HG03469 (cell line): Measurements from ENCODE around the gene HSPB7.
"Not testable (repeated sequence)": the region's sequence is repeated elsewhere in the genome, so short reads cannot be mapped to it uniquely, and the experiment has no call there.

Experiments
- ATAC-seq: cut with Tn5 transposase; IDR thresholded peaks from one replicate; pipeline ENCODE4 v1.9.1; 2021; ENCODE audit warnings: mild to moderate bottlenecking, moderate library complexity, moderate number of reproducible peaks; ENCODE audit not compliant: unreplicated experiment

HSPB7 gene

DNA sequence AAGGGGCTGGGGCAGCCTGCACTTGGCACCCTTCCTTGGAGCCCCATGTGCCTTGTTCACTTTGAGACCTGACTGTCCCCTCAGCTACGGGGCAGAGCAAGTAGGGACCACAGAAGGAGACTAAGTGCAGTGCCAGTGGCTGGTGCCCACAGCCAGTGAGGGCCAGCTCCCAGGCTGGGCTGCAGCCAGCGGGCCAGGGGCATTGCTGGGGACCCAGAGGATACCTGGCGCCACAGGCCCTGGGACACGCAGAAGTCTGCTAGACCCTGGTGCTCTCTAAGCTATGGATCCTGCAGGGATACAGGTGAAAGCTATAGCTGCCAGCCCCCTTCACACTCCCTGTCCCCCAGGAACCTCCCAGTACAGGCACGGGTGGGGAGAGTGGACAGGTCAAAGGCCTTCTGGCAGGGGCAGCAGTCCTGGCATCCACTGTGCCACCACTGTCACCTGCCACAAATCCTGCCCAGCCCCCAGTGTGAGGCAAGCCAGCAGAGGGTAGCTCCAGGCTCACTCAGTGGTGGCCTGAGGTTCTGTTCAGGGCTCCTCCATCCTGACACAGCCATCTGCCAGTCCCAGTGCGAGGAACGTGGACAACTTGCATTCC, 5.3 kb upstream of the HSPB7 start:
- ATAC-seq = no peak

DNA sequence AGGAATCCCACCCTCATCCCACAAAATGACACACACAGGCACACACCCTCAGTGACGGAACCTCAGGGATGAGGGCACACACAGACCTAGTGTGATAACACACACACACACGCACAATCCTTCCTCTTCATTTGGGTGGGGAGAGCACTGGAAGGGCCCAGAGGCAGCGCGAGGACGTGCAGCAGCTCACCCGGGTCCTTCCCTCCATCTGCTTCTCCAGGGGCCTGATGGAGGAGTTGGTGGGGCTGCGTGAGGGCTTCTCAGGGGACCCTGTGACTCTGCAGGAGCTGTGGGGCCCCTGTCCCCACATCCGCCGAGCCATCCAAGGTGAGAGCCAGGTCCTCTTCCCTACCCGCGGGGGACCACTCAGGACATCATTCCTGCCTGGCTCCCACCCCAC, 4.5 kb upstream of the HSPB7 start:
- ATAC-seq = no peak

DNA sequence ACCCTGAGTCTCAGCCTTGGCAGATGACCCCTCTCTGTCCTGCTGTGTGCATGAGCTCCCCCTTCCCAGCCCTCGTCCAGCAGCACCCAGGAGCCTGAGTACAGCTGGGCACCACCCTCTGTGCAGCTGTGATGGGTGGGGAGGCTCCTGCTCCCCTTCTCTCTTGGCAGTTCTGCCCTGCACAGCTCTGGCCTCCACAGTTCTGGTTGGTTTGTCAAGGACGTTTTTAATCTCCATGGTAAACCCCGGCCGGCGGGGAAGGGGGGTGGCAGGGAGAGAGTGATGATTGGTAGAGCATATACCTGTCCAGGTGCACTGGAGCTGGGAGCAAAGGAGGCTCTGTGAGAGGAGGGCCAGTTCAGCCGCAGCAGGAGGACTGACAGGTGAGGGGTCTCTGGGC, 3.8 kb upstream of the HSPB7 start, which contains the start of gene CLCNKA:
Gene CLCNKA (plus strand): TSS at position 356 of the 400 bp plus-strand sequence. CDS start 584 bp downstream, outside the sequence.
- ATAC-seq = no peak

DNA sequence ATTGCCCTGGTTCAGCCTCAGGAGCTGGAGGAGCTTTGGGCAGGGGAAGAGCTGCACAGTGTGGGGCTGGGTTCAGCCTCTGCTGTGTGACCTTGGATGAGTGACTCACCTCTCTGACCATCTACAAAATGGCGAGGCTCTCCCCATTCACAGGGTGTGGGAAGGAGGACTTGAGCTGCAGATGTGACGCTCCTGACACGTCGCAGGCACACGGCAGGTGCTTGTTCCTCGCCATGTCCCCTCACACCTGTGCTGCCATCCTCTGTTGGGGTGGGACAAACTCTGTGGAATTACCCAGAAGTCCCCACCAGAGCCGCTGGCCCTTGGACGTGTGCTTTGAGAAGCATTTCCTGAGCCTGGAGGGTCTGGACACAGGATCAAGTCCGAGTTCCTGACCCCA, 3.0 kb upstream of the HSPB7 start:
- ATAC-seq = not testable (repeated sequence)

DNA sequence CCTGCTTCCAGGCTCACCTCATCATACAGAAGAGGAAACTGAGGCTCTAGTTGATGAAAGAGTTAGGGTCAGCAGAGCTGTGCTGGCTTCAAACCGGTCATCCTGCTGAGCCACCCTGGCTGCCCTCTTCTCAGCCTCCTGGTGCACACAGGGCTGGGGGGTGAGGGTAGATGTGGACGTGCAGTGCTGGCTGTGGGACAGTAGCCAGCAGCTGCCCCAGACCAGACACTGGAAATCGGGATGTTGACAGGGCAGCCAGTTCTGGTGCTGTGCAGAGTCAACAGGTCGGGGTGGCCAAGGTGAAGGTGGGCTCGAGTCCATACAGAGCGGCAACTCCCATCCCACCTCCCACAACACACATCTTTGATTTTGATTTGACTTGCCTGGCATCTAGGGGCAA, 2.5 kb upstream of the HSPB7 start:
- no peak for ATAC-seq

DNA sequence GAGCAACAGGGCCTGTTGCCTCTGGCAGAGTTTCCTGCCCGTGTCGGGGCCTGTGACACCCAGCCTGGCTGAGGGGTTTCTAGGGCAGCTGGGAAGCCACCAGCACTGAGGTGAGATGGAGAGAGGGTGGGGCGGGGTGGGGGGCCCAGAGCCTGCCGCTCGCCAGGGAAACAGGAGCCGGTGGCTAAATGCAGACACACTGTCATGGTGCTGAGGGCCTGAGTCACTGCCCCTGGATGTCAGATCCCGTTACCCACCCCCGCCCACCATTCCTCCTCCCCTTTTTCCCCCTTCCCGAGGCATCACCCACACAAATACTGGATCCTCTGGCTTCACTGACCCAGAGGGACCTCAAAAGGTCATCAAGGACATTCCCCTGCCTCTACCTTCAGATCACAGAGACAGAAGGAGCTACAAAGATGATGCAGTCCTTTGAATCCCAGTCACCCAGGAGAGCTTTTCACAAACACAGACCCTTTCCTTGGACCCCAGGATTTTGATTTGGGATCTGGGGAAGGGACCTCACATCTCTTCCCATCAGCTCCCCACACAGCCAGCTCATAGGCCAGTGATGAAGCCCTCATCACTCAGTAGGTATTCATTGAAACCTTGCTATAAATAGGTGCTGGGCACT, 1.9 kb upstream of the HSPB7 start:
- ATAC-seq = no peak

DNA sequence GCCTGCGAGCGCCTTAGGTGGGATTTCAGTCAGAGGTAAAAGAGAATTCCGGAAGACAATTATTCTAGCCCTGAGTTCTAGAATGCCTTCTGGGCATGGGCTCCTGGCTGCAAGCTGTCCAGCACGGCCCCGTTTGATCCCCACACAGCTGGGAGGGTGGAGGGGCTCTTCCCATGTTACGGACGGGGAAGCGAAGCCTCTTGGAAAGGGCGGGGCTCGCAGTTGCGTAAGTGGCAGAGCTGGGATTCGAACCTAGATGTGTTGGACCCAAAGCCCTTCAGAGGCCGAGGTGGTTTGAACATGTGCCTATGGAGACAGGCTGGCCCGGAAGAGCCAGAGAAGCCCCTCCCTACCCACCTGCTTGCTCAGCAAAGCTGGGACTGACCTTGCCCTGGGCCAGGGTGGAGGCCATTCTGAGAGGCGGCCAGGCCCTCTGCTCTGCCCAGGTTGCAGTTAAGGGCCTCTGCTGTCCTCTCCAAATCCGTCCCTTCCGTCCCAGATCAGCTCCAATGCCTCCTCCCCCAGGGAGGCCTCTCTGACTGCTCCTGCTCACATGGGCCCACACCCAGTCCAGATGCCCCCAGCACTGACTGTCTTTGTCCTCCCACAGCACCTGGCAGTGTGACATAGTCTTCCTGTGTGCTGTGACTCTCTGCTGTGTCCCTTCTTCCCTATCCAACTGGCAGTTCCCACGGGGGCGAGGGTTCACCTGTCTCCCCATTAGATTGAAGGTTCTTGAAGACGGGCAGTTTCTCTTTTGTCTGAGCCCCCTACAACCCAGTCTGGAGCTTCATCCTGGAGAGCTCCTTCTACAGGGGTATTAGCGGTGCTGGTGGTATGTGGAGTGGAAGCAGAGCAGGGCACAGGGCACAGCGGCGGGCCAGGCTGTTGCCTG, 1.2 kb upstream of the HSPB7 start:
- ATAC-seq = no peak

DNA sequence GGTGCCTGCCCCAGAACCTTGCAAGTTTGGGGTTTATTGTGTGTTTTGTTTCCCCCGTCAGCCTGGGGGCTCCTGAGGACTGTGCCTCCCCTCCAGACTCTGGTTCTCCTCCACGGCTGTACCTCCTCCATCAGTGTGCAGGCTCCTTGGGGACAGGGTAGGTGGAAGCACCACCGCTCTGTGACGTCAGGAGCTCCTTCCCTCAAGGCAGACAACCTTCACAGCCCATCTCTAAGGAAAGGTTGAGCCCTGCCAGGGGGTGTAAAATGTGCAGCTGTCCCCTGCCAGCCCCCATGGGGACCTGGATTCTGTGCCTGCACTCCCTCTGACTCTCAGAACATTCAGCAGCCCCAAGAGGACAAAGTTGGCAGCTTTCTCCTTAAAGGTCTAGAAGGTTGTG, 465 bp upstream of the HSPB7 start:
- ATAC-seq = no peak

DNA sequence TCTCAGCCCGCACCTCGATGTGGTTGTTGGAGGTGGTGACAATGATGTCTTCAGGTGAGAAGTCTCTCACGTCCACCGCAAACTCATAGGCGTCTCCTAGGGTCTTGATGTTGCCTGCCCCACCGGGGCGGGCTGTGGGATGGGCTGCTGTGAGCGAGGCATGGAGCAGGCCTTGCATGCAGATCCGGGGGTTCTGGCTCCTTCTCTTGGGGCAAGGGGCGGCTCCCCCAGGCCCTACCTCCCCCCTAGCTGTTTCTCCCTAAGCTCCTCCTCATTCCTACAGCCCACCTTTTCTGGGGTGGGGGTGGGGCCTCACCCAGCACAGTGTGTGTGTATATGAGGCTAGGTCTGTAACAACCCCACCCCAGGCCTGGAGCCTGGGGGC, 775 bp downstream of the HSPB7 start:
- no peak for ATAC-seq

DNA sequence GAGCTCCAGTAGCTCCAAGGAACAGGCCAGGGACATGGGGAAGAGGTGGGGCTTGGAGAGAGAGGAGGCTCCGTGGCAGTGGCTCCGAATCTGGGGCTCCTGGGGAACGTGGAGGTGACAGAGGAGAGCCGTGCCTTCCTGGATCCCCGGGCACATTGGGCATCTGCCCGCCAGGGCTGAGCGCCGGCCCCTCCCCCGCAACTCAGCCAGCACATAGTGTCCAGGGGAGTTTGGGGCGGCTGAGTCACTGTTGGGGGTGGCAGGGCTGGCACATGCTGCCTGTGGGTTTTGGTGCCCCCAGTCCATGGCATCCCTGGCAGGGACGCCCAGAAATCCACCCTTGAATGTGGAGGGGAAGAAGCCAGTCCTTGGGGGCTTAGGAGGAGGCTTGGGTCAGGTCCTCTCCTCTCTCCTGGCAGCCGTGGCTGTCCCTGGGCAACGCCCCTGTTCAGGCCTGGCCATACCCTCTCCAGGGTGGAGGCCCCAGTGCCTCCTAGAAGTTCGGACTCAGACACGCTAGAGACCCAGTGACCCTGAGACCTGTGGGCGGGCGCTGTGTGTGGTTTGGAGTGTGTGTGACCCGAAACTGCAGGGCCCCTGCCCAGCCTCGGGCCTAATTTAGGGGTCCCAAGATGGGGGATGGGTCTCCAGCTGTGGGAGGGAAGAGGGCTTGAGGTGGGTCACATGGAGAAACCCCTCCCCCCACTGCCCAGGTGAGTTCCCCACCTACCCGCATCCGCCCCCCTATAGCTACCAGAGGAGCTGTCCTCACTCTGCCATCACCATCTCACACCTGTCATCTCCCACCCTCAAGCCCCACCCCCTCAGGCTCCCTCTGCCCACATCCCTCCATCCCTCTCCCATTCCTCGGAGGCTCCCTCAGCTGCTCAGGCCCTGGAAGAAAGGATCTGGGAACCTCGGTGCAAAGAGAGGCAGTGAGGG, 1.6 kb downstream of the HSPB7 start:
- ATAC-seq = no peak

DNA sequence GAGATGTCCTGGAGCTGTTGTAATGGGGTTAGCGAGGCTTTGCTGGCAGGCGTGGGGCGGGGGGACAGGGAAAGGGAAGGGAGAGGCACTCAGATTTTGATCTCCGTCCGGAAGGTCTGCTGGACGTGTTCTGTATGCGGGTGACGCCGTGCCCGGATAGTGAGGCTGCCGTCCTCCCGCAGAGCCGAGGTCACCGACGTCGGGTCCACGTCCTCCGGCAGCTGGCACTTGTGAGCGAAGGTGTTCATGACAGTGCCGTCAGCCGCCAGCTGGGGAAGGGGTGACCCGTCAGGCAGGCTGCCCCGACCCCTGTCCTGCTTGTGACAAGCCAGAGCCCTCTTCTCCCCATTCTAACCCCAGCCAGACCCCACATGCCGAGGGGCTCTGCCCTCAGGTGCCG, 2.4 kb downstream of the HSPB7 start:
- ATAC-seq = no peak

DNA sequence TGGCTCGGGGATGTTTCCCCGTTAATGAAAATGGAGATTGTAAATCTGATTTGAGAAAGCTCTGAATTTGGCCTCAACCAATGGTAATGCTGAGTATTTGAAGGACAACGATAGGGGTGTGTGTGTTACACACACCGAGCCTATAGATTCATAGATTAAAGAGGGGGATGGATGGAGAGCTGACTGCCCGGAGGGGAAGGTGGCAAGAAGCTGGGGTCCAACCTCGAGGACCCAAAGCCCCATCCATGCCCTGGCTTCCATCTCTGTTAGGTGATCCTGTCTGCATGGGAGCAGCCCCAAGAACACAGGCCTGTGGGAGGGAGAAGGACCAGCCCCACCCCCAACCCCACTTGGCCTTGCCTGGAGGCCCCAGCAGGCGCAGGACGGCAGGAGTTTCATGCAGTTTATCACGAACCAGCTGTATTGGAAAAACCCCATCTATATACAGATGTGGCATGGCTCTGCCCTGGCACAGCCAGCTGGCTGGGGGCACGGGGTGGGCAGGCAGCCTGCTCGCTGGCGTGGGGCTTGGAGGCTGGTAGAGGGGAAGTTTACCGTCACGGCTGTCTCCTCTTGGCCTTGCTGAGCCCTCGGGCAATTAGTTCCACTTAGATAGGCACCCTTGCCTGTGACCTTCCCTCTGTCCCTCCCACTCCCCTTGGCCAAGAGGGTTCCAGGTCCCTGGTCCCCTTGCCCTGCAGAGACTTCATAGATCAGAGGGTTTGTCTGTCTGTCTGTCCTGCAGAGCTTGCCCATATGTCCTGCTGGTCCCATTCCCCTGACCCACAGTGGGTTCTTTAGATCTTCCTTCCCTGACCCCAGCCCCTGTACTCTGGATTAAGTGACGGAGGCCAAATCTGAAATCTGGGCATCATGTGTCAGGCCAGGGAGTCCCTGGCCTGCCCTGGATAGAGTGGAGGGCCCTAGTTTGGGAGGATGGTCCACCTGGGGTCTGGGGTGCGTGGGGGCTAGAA, 3.0 kb downstream of the HSPB7 start:
- ATAC-seq = no peak

DNA sequence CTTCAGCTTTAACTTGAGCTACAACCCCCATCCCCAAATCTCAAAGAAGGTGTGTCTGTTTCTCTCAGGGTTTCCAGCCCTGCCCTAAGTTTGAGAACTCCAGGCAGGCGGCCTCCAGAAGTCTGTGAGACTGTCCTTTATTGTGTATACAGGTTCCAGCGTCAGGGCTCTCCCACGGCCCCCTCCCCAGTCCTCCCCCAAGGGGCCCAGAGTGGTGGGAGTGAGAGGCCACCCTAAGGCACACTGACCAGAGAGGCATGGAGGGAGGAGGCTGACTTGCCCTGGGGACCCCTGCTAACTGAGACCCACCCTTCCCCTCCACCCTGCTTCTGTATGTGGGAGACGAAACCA, 4.0 kb downstream of the HSPB7 start:
- no peak for ATAC-seq

DNA sequence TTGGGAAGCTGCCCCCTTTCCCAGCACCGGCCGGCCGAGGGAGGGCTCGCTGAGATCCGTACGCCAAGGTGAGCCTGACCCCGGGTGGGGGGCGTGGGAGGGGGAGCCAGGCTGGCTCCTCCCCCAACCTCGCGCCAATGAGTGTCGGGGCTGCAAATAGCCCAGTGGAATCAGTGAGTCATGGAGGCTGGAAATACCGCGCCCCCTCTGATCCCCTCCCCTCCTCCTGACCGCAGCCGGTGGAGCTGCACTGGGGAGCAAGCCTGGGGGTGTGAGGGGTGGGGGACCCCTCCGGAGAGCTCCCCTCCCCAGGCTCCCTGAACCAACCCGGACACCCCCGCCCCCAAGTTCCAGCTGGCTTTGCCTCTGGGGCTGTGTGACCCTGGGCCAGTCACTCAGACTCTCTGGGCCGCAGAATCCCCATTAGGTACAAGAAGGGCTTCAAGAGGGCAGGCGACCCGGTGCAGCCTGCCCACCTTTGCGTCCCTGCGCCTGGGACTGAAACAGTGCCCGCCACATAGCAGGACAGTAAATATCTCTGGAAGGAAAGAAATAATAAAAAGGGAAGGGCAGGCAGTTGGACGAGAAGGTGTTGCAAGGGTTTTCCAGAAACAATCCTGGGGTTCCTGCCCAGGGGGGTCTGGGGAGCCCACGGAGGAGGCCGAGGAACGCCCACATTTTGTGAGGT, 4.5 kb downstream of the HSPB7 start:
- ATAC-seq = no peak

DNA sequence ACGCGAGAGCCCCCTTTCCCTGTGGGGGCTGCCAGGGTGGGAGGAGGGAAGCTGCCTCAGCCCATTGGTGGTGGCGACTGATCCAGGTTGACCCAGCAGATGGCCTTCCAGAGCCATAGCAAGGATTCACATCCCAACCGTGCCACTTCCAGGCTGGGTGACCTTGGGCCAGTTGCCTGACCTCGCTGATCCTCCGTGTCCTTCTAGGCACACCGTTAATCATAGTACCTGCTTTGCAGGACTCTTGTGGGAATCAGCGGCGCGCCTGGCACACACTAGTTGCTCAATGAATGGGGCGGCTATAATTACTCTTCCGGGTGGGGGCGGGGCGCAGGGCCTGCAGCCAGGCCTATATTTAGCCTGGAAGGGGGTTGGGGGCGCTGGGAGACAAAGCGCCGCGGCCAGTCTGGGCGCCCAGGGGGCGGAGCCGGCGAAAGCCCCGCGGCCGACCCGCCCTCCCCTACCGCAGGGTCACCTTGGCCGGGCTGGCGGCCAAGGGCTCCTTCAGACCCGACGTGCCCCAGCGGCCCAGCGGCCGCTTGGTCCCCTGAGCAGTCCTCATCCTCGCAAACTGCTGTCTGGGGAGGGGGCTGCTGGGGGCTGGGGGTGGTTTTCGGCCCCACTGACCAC, 5.1 kb downstream of the HSPB7 start:
- no peak for ATAC-seq

DNA sequence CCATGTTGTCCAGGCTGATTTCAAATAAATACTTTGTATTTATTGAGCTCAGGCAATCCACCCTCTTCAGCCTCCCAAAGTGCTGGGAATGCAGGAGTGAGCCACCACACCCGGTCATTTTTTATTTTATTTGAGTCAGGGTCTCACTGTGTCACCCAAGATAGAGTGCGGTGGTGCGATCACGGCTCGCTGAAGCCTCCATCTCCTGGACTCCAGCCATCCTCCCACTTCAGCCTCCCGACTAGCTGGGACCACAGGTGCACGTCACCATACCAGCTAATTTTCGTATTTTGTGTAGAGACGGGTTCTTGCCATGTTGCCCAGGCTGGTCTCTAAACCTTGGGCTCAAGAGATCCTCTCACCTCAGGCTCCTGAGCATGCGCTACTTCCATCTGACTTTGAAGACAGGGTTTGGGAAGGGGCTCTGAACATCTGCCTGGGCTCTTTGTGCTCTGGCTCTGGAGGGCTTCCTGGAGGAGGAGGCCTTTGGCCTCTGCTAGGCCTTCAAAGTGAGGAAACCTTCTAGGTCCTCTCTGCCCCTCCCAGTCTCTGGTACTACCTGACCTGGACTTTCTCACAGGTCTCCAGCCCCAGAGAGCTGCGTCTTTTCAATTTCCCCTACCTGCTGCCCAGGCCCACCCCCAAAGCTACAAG, 5.8 kb downstream of the HSPB7 start:
- no peak for ATAC-seq

DNA sequence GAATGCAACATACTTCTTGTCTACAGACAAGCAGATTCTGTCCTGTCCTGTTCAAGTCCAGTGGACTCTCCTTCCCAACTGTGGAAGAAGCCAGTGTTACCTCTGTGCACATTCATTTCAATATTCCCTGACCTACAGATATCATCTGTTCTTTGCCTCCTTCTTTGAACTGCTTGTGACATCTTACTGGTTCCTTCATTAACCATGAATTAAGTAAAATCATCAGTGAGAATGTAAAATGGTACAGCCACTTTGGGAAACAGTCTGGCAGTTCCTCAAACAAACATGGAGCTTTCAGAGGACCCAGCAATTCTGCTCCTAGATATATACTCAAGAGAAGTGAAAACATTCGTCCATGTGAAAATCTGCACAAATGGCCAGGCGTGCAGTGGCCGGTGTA, 7.0 kb downstream of the HSPB7 start:
- no peak for ATAC-seq

DNA sequence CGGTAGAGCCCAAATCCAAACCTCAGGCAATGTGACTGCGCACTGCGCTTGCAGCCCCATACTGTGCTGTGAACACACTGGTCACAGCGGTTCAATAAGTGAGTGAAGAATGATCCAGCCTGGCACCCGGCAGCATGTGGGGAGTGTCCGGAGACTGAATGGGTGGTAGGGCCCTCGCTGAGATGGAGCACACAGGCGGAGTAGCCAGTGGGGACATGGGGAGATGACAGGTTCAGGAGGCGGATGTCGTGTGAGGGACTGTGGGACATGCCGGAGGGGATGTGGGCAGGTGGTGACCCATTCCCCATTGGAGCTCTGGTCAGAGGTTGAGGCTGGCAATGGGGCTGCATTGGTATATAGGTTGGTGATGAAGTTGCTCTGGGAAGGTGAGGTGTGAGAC, 8.2 kb downstream of the HSPB7 start:
- ATAC-seq = no peak
